Spleen (tissue), 7 donors: ENCODE measurements around the gene TNRC6B.

Experiments used
- POLR2A ChIP-seq, 3 donors: fragments of 450-650 bp; IDR thresholded peaks; one replicate each; pipeline ENCODE4 v1.5.1; 2017; ENCODE audit warnings: antibody characterized with exemption in 3 of 3, mild to moderate bottlenecking in 1 of 3
- POLR2AphosphoS5 ChIP-seq, 3 donors: sonication (generic); formaldehyde crosslinking; IDR thresholded peaks; one replicate each; pipeline ENCODE4 v1.5.1; 2017; ENCODE audit warnings: antibody characterized with exemption in 3 of 3
- TF ChIP-seq, protein P1 (sequence below), 11 experiments: fragments of 200-600 bp in 7 of 11; fragments of 450-650 bp in 4 of 11; sonication (generic) in 4 of 11; IDR thresholded peaks in 8 of 11; conservative IDR thresholded peaks in 3 of 11; 1 replicate in 7 of 11; 2 replicates in 4 of 11; pipeline versions ENCODE4 v1.4.0 to v1.8.0; 2016 to 2021; ENCODE audit warnings: antibody characterized with exemption in 11 of 11, inconsistent platforms in 4 of 11, mild to moderate bottlenecking in 1 of 11
- donor health status: DM: no; HTN: no; CAD: no; lungs with moderate emphysema.
- donor health status: DM: no; HTN: no; CAD: no.
- donor health status: DM: no; HTN: no; CAD: no.

DNA sequence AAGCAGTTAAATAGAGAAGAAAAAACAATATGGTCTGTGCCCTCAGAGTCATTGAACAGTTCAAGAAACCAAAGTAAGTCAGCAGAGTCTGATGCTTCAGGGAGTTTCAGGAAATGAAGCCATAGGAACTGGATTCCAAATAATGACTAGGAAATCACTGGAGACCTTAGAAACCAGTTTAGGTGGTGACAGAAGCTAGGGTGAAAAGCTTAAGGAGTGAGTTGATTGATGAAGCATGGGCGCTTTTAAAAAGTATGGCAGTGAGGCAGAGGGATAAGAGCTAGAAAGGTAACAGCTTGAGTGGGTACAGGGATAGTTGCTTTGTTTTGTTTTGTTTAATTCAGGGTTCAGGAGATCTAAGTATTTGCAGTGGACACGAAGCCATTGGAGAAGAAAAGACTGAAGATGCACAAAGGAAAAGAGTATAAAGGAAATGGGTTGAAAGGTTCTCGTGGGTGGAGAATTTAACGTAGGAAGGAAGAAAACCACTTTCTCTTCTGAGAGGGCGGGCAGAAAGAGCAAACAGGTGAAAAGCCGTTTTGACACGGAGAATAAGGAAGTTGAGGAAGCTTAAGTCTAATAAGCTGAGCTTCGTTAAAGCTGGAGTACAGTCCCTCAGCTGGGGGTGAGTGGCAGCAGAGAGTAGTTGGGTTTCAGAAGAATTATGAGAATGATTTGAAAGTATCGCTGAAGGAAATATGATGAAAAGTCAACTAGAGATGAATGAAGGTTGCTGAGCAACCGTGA is 207.5 kb downstream of the TNRC6B start:
- TF ChIP-seq, protein P1, sequence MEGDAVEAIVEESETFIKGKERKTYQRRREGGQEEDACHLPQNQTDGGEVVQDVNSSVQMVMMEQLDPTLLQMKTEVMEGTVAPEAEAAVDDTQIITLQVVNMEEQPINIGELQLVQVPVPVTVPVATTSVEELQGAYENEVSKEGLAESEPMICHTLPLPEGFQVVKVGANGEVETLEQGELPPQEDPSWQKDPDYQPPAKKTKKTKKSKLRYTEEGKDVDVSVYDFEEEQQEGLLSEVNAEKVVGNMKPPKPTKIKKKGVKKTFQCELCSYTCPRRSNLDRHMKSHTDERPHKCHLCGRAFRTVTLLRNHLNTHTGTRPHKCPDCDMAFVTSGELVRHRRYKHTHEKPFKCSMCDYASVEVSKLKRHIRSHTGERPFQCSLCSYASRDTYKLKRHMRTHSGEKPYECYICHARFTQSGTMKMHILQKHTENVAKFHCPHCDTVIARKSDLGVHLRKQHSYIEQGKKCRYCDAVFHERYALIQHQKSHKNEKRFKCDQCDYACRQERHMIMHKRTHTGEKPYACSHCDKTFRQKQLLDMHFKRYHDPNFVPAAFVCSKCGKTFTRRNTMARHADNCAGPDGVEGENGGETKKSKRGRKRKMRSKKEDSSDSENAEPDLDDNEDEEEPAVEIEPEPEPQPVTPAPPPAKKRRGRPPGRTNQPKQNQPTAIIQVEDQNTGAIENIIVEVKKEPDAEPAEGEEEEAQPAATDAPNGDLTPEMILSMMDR (IDR thresholded peaks at IDR 0.05 in 8 of 11, conservative IDR thresholded peaks at IDR 0.05 in 3 of 11): peak in 2 of 11 experiments; percentile 5 to 13
- TF ChIP-seq POLR2A (IDR thresholded peaks at IDR 0.05) (no peak), POLR2AphosphoS5 (IDR thresholded peaks at IDR 0.05) (peak in 1 of 3 donors; percentile 40)
